ENCODE measurements around the gene WDR88. TPM values are rescaled to one million over a fixed set of nuclear protein-coding genes. Genes with fewer than 3 reads are reported as not detected.

WDR88 gene
- total and polyA plus RNA-seq, 2 of the 13 experiments (the other 11 are each of a cell fraction or from before 2014, with no cell fraction given) = not detected

DNA sequence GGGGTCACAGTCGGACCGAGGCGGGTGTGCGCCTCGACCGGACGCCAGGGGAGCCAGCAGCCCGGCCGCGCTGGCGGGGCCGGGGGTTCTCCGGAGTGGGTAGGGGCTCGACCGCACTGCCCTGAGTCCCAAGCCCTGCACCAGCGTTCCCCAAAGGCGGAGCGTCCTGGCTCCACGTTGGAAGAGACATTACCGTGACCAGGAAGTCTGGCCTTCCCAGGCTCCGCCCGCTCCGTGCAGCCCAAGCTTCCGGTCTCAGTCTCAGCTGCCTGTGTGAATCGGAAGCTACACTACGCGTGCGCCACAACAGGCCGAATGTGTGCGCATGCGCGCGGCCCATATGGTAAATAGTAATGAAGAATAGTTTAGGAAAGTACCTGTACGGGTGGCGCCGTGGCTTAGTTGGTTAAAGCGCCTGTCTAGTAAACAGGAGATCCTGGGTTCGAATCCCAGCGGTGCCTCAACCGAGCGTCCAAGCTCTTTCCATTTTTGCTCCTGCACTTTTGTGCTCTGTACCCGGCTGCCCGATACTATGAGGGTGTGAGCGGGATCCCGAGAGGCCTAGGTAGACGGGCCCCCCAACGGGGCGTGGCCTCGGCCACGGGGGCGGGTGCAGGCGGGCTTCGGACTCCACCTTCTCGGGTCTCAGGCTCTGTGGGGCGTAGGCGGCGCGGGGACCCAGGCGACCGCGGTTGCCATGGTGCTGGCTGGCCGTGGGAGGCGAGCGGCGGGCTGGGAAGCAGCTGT, 44.9 kb downstream of the WDR88 start (continued):
- TF ChIP-seq RNF2 (conservative IDR thresholded peaks at IDR 0.05; ENCODE audit: low read depth) (0 out of 2 replicates have a peak, but pooled peaks have one; percentile 39), ZNF251 (CRISPR knock-in tag; IDR thresholded peaks at IDR 0.05) (0 out of 2 replicates have a peak, but pooled peaks have one; percentile 19), ZNF317 (CRISPR knock-in tag; IDR thresholded peaks at IDR 0.05) (peak; percentile 55; the same call in 1 of the 2 replicates), ZNF44 (CRISPR knock-in tag; IDR thresholded peaks at IDR 0.05) (no peak), ETV5 (CRISPR knock-in tag; IDR thresholded peaks at IDR 0.05; ENCODE audit: borderline replicate concordance) (peak; percentile 93), NFRKB (IDR thresholded peaks at IDR 0.05) (no peak), DNMT1 (CRISPR knock-in tag; IDR thresholded peaks at IDR 0.05) (0 out of 2 replicates have a peak, but pooled peaks have one; percentile 77), TBL1XR1 (IDR thresholded peaks at IDR 0.05; ENCODE audit: borderline replicate concordance, low read length, partially characterized antibody) (peak; percentile 67), ZNF468 (CRISPR knock-in tag; IDR thresholded peaks at IDR 0.05) (no peak), ZMYM4 (CRISPR knock-in tag; IDR thresholded peaks at IDR 0.05) (peak; percentile 79), ZNF772 (CRISPR knock-in tag; IDR thresholded peaks at IDR 0.05) (peak; percentile 93), ZNF709 (CRISPR knock-in tag; IDR thresholded peaks at IDR 0.05) (0 out of 2 replicates have a peak, but pooled peaks have one; percentile 29), MXD4 (CRISPR knock-in tag; IDR thresholded peaks at IDR 0.05) (peak; percentile 53; the same call in 1 of the 2 replicates), PITX1 (CRISPR knock-in tag; IDR thresholded peaks at IDR 0.05) (peak; percentile 30), FOXA3 (CRISPR knock-in tag; IDR thresholded peaks at IDR 0.05) (peak; percentile 77)
- TF ChIP-seq, protein P1, sequence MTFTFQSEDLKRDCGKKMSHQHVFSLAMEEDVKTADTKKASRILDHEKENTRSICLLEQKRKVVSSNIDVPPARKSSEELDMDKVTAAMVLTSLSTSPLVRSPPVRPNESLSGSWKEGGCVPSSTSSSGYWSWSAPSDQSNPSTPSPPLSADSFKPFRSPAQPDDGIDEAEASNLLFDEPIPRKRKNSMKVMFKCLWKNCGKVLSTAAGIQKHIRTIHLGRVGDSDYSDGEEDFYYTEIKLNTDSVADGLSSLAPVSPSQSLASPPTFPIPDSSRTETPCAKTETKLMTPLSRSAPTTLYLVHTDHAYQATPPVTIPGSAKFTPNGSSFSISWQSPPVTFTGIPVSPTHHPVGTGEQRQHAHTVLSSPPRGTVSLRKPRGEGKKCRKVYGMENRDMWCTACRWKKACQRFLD (CRISPR knock-in tag; IDR thresholded peaks at IDR 0.05; ENCODE audit: borderline replicate concordance) = peak; percentile 86; the same call in 1 of the 2 replicates
- TF ChIP-seq, protein P2, sequence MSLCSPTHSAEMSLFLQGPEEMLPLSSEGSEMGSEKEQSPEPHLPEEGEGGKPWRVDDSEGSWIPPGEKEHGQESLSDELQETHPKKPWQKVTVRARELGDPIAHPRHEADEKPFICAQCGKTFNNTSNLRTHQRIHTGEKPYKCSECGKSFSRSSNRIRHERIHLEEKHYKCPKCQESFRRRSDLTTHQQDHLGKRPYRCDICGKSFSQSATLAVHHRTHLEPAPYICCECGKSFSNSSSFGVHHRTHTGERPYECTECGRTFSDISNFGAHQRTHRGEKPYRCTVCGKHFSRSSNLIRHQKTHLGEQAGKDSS (CRISPR knock-in tag; IDR thresholded peaks at IDR 0.05; ENCODE audit: borderline replicate concordance, low read depth) = peak; percentile 29
